ENCODE measurements around the gene FBXL16.

DNA sequence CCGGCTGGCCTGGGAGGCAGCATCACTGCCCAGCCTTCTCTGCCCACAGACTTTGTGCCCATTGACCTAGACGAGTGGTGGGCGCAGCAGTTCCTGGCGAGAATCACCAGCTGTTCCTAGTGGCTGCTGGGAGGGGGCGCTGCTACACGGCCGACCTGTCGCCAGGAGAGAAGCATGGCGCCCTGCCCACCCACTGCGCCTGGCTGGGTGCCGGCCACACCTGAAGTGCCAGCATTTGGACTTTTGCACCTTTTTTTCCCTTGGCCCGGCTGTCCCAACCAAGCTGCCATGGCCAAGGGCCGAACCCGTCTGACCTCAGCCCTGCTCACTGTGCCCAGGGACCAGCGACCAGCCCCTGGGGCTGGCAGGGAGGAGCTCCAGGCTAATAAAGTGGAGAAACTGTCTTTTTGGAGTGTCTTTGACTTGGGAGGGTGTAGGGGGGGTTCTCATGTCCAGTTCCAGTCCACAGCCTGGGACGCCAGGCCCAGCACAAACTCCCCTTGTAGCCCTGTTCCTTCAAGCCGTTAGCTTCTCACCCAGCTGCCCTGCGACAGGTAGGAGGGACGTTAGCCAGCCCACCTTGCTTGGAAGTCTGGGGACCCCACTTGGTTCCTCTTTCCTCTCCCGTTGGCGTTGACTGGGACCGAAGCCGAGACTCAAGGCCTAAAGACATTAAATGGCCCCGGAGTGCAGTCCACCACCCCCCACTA is 57.4 kb downstream of the FBXL16 start:
- TF ChIP-seq, protein P1, sequence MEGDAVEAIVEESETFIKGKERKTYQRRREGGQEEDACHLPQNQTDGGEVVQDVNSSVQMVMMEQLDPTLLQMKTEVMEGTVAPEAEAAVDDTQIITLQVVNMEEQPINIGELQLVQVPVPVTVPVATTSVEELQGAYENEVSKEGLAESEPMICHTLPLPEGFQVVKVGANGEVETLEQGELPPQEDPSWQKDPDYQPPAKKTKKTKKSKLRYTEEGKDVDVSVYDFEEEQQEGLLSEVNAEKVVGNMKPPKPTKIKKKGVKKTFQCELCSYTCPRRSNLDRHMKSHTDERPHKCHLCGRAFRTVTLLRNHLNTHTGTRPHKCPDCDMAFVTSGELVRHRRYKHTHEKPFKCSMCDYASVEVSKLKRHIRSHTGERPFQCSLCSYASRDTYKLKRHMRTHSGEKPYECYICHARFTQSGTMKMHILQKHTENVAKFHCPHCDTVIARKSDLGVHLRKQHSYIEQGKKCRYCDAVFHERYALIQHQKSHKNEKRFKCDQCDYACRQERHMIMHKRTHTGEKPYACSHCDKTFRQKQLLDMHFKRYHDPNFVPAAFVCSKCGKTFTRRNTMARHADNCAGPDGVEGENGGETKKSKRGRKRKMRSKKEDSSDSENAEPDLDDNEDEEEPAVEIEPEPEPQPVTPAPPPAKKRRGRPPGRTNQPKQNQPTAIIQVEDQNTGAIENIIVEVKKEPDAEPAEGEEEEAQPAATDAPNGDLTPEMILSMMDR (IDR thresholded peaks at IDR 0.05; ENCODE audit: borderline replicate concordance, extremely low read depth, low read length, poor library complexity, severe bottlenecking) = peak; percentile 67
- no peak for TF ChIP-seq EZH2 (IDR thresholded peaks at IDR 0.05; ENCODE audit: borderline replicate concordance, low read depth, low read length, severe bottlenecking)
